Measurements from ENCODE around the gene ART1. TPM values are rescaled to one million over a fixed set of nuclear protein-coding genes. Genes with fewer than 3 reads are reported as not detected.

ART1 gene
- total and polyA plus RNA-seq, 5 experiments from 2014 or later: not detected

DNA sequence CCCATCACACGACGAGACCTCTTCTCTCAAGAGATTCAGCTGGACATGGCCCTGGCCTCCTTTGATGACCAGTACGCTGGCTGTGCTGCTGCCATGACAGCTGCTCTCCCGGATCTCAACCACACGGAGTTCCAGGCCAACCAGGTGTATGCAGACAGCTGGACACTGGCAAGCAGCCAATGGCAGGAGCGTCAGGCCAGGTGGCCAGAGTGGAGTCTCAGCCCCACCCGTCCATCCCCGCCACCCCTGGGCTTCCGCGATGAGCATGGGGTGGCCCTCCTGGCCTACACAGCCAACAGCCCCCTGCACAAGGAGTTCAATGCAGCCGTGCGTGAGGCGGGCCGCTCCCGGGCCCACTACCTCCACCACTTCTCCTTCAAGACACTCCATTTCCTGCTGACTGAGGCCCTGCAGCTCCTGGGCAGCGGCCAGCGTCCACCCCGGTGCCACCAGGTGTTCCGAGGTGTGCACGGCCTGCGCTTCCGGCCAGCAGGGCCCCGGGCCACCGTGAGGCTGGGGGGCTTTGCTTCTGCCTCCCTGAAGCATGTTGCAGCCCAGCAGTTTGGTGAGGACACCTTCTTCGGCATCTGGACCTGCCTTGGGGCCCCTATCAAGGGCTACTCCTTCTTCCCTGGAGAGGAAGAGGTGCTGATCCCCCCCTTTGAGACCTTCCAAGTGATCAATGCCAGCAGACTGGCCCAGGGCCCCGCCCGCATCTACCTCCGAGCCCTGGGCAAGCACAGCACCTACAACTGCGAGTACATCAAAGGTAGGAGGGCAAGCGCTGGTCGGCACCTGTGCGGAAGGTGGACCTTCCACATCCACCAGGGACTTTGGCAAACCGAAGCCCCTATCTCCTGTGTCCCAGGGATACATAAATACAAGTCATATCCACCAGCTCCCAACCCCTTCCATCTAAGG lies 14.9 kb downstream of the ART1 start:
- Mint-ChIP-seq H3K27ac (no peak overlapping the region), H3K36me3 (peaks cover 0 to 7% (median 4%) of the 10 kb centered on the region in 3 donors), H3K27me3 (peaks cover 6 to 12% (median 11%) of the 10 kb centered on the region in 5 donors), H3K9me3 (no peaks in the 10 kb centered on the region), H3K4me1 (peaks cover 0 to 2% (median 0%) of the 10 kb centered on the region in 4 donors), H3K4me3 (no peak overlapping the region)
- ATAC-seq: no peak
- DNase-seq: peak in 1 of 10 donors; percentile 55
- POLR2A ChIA-PET: no interaction called here

DNA sequence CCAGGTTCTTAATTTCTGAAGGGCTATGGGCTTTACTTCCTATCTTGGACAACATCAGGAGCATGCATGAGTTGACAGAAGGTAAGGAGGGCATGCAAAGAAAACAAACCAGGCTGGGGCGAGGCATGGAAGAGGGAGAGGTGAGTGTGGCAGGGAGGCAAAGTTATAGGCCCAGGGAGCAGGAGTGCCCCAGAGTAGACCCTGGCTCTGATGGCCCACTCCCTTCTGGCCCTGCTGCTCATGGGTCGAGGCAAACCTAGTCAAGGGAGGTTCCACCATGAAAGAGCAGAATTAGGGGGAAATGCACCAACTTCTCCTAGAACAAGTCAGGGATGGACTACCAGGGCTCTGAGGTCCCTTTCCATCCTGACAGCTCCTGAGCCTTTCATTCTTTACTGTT lies 16.0 kb downstream of the ART1 start:
- Mint-ChIP-seq H3K27ac (no peak overlapping the region), H3K4me3 (no peak overlapping the region), H3K27me3 (peaks cover 5 to 12% (median 6%) of the 10 kb centered on the region in 5 donors), H3K9me3 (no peaks in the 10 kb centered on the region), H3K36me3 (peaks cover 0 to 18% (median 4%) of the 10 kb centered on the region in 3 donors), H3K4me1 (peaks cover 0 to 5% (median 0%) of the 10 kb centered on the region in 4 donors)
- ATAC-seq: no peak
- DNase-seq: peak in 1 of 10 donors; percentile 6
- POLR2A ChIA-PET: no interaction called here

DNA sequence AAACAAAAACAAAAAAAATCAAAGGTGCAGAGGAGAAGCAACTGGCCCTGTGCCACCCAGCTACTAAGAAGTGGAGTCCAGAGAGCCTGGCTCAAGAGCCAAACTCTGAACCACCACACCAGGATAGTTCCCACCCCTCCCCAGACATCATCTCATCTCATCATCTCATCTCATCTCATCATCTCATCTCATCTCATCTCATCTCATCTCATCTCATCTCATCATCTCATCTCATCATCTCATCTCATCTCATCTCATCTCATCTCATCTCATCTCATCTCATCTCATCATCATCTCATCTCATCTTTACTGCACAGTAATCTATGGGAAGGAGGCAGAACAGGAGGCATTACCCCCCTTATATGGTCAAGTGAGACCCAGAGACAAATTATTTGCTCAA lies 17.9 kb downstream of the ART1 start:
- ATAC-seq (no peak), DNase-seq (no peak)
- Mint-ChIP-seq H3K27me3 (peaks cover 4 to 12% (median 5%) of the 10 kb centered on the region in 5 donors), H3K9me3 (no peaks in the 10 kb centered on the region), H3K36me3 (peaks cover 0 to 22% (median 8%) of the 10 kb centered on the region in 3 donors), H3K27ac (no peak overlapping the region), H3K4me3 (no peak overlapping the region), H3K4me1 (peaks cover 0 to 5% (median 0%) of the 10 kb centered on the region in 4 donors)
- POLR2A ChIA-PET: no interaction called here

DNA sequence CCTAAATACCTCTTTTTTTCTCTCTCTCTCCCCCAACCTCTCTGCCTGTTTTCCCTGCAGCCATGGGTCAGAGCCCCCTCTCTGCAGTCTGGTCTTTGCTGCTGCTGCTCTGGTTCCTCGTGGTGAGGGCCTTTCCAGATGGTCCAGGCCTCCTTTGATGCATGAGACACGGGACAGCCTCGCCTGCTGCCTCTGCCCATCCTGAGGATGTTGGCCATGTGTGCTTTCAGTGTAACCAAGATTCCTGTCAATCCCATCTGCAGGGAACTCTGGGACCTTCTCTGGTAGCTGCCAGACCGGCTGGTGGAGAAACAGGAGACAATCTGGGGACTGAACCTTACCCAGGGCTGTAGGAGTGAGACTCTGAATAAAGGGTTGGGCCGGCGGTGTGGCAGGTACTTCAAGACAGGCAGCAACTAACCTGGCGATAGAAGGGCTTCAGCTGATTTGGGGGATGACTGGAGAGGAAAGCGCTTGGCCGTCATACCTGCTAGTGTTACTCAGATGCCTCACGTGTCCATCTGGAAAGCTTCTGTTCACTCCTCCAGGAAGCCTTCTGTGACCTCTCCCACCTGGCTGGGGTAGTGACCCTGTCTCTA lies 19.2 kb downstream of the ART1 start:
- Mint-ChIP-seq H3K4me1 (peaks cover 0 to 5% (median 0%) of the 10 kb centered on the region in 4 donors), H3K9me3 (no peaks in the 10 kb centered on the region), H3K27ac (peak overlapping the region in 3 of 10 donors; percentile 31 to 84 (median 44)), H3K27me3 (peaks cover 0 to 2% (median 0%) of the 10 kb centered on the region in 5 donors), H3K4me3 (no peak overlapping the region), H3K36me3 (peaks cover 0 to 34% (median 19%) of the 10 kb centered on the region in 3 donors)
- peak in 1 of 10 donors; percentile 8 for DNase-seq
- POLR2A ChIA-PET: no interaction called here
- no peak for ATAC-seq

DNA sequence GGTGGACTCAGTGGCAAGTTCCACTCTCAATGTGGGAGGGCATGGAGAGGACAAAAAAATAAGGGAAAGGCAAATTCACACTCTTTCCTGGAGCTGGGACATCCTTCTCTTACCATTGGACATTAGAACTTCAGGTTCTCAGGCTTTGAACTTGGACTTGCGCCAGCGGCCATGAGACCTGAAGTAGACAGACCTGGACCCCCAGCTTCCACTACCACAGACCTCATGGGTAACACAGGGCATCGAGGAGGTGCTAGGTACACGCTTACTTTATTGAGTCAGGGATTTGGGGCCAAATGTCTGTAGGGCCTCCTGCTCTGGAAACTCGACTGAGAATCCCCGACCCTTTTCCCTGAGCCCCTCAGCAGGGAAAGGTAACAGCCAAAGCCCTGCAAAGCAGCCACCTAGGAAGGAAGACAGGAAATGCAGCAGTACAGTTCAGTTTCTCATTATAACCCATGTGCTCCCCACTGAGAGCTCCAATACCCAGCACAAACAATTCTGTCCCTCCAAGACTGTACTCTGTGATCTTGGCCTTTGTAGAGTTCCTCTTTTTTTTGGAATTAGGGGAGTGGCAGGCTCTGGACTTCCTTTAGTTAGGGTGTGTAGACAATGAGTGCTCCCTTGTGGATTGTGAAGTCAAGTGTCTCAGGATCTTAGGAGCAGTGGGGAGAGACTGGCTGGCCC lies 20.6 kb downstream of the ART1 start:
- peak overlapping the region in 2 of 10 donors; percentile 29 to 34 for H3K27ac Mint-ChIP-seq
- H3K4me1 Mint-ChIP-seq: peaks cover 0 to 5% (median 0%) of the 10 kb centered on the region in 4 donors
- no peaks in the 10 kb centered on the region for H3K9me3 Mint-ChIP-seq
- no peaks in the 10 kb centered on the region for H3K27me3 Mint-ChIP-seq
- peaks cover 0 to 45% (median 26%) of the 10 kb centered on the region in 3 donors for H3K36me3 Mint-ChIP-seq
- no peak overlapping the region for H3K4me3 Mint-ChIP-seq
- no peak for ATAC-seq
- POLR2A ChIA-PET: no interaction called here
- DNase-seq: peak in 1 of 10 donors; percentile 43

DNA sequence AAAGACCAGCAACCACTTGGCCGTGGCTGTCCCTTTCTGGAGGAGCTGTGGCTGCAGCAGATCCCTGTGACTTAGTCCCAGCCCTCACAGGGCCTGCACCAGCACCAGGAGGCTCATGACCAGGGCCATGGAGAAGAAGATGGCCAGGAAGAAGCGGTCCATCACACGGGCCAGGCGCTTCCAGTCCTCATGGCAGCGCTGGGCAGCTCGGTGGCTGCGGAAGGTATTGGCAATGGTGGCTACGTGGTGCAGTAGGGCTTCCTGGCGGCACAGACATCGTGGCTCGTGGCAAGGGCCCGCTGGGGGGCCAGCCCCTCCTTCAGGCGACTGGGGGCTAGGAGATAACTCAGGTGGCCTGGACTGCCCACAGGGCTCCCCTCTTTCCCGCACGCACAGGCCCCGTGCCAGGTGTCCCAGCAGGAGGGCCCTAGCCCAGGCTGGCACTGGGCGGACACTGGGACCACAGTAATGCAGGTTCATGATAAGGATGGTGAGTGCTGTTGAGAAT lies 21.1 kb downstream of the ART1 start:
- Mint-ChIP-seq H3K36me3 (peaks cover 0 to 50% (median 26%) of the 10 kb centered on the region in 3 donors), H3K9me3 (no peaks in the 10 kb centered on the region), H3K27me3 (no peaks in the 10 kb centered on the region), H3K4me1 (peaks cover 0 to 5% (median 0%) of the 10 kb centered on the region in 4 donors), H3K4me3 (no peak overlapping the region), H3K27ac (peak overlapping the region in 2 of 10 donors; percentile 34 to 53)
- DNase-seq (peak in 1 of 10 donors; percentile 41), ATAC-seq (no peak)
- POLR2A ChIA-PET: no interaction called here

DNA sequence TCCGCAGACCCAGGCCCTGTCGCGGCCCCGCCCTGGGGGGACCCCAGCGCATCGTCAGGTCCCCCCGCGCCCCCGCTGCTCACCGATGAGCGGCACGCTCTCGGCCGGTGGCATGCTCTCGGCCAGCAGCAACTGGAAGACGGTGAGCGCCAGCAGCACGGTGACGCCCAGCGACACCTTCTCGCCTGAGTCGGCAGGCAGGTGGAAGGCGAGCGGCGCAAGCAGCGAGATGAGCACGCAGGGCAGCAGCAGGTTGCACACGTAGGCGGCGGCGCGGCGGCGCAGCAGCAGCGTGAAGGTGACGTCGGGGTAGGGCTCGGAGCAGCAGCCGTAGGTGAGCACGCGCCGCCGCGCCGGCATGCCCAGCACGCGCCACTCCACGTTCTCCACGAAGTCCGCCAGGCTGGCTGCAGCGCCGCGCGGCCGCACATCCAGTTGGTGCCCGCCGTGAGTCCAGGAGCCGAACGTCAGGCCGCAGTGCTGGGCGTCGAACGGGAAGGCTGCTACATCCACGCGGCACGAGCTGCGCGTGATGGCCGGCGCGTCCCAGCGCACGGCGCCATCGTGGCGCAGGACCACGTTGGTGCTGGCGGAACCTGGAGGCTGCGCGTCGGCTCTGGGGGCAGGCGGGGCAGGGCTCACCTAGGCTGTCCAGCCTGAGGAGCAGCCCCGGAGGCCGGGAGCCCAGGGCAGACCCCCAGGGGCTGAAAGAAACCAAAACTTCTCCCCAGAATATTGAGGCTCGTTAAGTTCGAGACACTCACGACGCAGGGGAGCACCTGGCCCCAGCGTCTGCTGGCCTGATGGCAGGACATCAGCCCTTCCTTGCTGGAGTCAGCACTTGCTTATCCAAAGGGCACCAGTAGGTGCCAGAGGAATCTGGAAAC lies 22.5 kb downstream of the ART1 start:
- ATAC-seq (no peak), DNase-seq (no peak)
- Mint-ChIP-seq H3K4me3 (no peak overlapping the region), H3K4me1 (peaks cover 0 to 8% (median 0%) of the 10 kb centered on the region in 4 donors), H3K27ac (no peak overlapping the region), H3K9me3 (no peaks in the 10 kb centered on the region), H3K27me3 (no peaks in the 10 kb centered on the region), H3K36me3 (peaks cover 0 to 60% (median 26%) of the 10 kb centered on the region in 3 donors)
- POLR2A ChIA-PET: no interaction called here

DNA sequence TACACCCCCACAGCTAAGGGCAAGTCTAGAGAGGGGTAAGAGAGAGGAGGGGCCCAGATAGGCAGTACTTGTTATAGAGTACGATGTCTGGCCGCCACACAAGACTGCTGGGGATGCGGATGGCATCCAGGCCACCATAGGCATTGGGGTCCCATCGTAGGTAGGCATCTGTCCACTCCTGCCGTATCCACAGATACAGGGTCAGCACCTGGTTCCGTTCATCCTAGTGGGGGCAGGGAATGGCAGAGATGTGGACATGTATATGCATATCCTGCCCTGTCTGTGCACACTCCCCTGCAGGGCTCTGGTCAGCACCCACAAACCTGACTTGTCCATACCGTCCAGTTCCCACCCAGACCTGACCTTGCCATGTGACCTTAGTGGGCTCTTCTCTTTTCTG lies 24.2 kb downstream of the ART1 start:
- H3K9me3 Mint-ChIP-seq: no peaks in the 10 kb centered on the region
- DNase-seq (no peak), ATAC-seq (no peak)
- peaks cover 0 to 77% (median 31%) of the 10 kb centered on the region in 3 donors for H3K36me3 Mint-ChIP-seq
- no peaks in the 10 kb centered on the region for H3K27me3 Mint-ChIP-seq
- H3K4me3 Mint-ChIP-seq: peak overlapping the region in 1 of 10 donors; percentile 20
- peaks cover 0 to 8% (median 0%) of the 10 kb centered on the region in 4 donors for H3K4me1 Mint-ChIP-seq
- POLR2A ChIA-PET: interaction anchor here (0.6 kb wide), 1 partner anchor 85 kb away, joined by 5 read pairs; no protein-coding TSS in a partner anchor
- H3K27ac Mint-ChIP-seq: peak overlapping the region in 3 of 10 donors; percentile 5 to 19 (median 6)

DNA sequence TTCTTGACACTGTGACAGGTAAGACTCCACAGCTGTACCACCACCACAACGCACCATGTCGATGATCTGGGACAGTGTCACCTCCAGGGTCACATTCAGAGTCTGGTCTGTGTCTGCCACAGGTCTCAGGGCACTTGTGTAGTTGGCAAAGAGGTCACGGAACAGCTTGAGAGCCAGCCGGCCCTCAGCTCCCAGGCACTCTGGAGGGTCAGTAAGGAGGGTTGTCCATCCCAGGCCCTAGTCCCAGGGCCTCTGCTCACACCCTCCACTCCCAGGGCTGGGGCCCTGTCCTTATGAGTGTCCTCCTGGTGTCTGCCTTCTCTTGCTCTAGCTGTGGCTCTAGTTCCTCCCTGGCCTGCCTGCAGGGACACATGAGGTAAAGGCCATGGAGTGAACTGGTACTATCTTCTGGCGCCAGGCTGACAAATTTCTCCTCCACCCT lies 24.8 kb downstream of the ART1 start:
- no peak for ATAC-seq
- POLR2A ChIA-PET: interaction anchor here (0.6 kb wide), 1 partner anchor 85 kb away, joined by 5 read pairs; no protein-coding TSS in a partner anchor
- no peaks in the 10 kb centered on the region for H3K9me3 Mint-ChIP-seq
- H3K36me3 Mint-ChIP-seq: peaks cover 0 to 77% (median 33%) of the 10 kb centered on the region in 3 donors
- no peak overlapping the region for H3K4me3 Mint-ChIP-seq
- H3K4me1 Mint-ChIP-seq: peaks cover 0 to 8% (median 0%) of the 10 kb centered on the region in 4 donors
- peak overlapping the region in 1 of 10 donors; percentile 93 for H3K27ac Mint-ChIP-seq
- DNase-seq: no peak
- H3K27me3 Mint-ChIP-seq: no peaks in the 10 kb centered on the region

DNA sequence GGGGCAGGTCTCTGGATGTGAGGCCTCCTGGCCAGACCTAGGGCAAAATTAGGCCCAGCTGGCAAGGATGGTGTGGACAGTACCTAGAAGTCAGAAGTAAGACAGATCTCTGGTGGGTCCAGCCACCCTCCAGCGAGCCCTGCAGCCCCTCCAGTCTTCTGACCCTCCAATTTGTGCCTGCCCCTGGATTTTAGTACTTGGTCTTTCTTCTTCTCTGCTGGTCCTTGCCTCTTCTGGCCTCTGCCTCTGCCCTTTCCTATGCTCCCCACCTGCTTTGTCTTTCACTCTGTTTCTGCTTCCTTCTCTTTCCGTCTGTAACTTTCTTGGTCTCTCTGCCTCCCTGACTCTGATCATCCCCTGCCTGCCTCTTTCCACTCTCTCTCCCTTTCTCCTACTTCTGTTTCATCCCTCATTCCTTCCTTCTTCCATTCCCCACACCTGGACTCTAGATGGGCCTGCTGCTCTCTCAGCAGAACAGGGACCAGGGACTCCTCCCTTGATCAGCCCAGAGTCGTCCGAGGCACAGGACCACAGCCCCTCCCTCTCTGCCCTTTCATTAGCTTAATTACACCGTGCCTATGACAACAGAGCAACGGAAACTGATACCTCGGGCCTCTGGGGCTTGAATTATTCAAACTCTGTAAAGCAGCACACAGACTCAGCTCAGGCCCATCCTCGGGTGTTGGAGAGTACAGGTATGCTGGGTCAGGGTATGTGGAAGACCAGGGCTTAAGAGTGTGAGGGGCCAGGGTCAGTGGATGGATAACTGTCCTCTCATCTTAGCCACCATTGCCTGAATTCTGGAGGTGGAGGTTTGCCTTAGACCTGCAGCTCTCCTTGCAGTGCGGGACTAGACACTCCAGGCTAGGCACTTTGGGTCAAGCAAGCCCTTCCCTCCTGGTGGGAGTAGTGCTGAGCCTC lies 26.7 kb downstream of the ART1 start, which contains the start of gene CHRNA10:
Gene CHRNA10, minus strand, starts transcription at position 51 of the 921 bp plus-strand sequence. CDS start 72 bp downstream, outside the sequence.
- no peak within 1 kb of the TSS for H3K4me3 Mint-ChIP-seq
- no peaks in the 10 kb centered on the region for H3K9me3 Mint-ChIP-seq
- peaks cover 0 to 5% (median 0%) of the 10 kb centered on the region in 4 donors for H3K4me1 Mint-ChIP-seq
- H3K27ac Mint-ChIP-seq: peak within 1 kb of the TSS in 9 of 10 donors; percentile 37 to 93 (median 66)
- peaks cover 0 to 79% (median 44%) of the 10 kb centered on the region in 3 donors for H3K36me3 Mint-ChIP-seq
- POLR2A ChIA-PET: no interaction called here
- ATAC-seq: no peak
- no peaks in the 10 kb centered on the region for H3K27me3 Mint-ChIP-seq
- DNase-seq: no peak
